ENCODE results near the gene NAB1.
"Not testable (repeated sequence)": the region's sequence is repeated elsewhere in the genome, so short reads cannot be mapped to it uniquely, and the experiment has no call there.

Gene NAB1

DNA sequence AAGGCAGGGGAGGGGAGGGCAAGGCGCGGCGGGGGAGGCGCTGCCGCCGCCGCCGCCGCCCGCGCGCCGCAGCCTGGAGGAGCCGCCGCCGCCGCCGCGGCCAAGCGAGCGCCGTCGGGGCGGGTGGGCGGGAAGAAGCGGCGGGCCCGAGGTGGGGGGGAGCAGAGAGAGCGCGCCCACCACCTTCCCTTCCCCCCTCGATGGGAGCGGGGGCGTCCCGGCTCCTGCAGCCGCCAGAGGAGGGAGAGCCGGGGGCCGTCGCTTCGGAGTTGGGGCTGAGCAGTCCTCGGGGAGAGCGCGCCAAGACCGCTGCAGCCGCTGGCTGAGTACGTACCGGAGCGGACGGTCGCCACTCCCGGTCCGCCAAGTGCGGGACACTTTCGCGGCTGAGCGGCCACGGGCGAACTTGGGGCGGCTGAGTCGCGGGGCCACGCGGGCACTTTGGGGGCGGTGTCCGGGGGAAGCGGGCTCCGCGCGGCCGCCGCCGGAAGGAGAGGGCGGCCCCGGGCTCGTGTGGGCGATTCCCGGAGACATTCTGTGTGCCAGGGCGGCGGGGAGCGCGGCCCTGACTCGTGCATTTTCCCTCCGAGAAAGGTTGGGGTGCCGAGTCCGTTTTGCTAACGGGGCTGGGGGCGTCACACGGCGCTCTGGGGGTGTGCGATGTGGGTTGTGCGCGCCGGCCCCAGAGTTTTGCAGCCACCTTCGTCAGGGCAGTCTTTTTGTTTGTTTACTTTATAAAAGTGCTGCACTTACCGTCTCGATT is at the start of gene NAB1:
Gene NAB1 (plus strand): TSS at position 49 of the 763 bp plus-strand sequence. CDS start 10,094 bp downstream, outside the sequence.
- DNase-seq (ENCODE audit: low spot score), result peak; percentile 46

DNA sequence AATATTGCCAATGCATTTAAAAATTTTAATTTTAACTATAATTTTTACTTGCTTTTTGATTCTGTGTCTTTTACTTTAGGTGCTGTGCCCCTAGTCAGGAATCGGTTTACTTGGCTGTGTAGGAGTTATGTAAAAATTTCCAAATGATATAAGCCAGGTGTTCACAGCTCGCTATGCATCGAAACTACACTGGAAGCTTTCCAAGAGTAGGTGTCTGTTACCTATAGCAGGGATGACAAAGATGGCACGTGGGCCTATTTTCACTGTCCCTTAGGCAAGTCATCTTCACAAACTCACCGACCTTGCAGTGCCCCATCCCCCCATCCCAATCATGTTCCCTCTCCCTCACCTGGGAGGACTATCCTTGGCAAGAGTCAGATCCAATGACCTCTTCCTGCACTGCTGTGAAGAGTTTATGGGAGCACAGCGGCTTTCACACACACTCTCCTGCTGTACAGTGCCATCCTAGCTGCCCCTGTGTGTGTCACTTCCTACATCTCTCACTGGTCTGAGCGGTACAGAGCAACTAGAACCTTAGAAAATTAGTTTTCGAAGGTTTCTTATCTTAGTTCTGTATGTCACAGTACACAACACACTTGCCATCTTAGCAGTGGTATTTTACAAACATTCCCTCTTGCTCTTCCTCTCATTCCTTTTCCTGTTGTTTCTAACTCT is 49.2 kb upstream of the NAB1 start:
- no peak for DNase-seq (ENCODE audit: low spot score)

DNA sequence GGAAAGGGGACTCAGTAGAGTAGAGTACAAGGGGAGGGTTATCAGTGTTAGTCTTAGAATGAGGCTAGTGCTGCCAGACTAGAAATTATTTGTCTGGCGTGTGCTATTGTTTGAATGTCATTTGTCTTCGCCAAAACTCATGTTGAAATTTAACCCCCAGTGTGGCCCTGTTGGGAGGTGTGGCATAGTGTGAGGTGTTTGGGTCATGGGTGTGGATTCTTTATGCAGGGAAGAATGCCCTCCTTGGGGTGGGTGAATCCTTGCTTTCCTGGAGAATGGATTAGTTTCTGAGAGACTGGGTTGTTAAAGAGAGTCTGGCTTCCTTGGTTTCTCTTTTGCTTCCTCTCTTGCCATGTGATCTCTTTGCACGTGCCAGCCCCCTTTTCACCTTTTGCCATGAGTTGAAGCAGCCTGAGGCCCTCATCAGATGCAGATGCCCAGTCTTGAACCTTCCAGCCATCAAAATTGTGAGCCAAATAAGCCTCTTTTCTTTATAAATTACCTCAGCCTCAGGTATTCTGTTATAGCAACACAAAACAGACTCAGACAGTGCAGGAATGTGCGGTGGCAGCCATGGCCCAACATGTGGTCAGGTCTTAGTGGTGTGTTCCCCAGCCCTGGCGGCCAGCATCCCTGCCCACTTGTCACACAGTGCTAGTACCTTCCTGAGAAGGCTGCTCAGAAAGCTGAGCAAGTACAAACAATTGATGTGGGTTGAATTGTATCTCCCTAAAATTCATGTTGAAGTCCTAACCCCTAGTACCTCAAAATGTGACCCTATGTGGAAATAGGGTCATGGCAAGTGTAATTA is 48.4 kb upstream of the NAB1 start:
- no peak for DNase-seq (ENCODE audit: low spot score)

GRCh38 chr2:190603374-190603773 is 45.5 kb upstream of the NAB1 start:
- no peak for DNase-seq (ENCODE audit: low spot score)

- DNase-seq (ENCODE audit: low spot score), result no peak
These were observed 41.8 kb upstream of the NAB1 start for GRCh38 chr2:190607014-190607597.

- no peak for DNase-seq (ENCODE audit: low spot score)
These were observed 41.1 kb upstream of the NAB1 start for GRCh38 chr2:190607657-190608357.

DNA sequence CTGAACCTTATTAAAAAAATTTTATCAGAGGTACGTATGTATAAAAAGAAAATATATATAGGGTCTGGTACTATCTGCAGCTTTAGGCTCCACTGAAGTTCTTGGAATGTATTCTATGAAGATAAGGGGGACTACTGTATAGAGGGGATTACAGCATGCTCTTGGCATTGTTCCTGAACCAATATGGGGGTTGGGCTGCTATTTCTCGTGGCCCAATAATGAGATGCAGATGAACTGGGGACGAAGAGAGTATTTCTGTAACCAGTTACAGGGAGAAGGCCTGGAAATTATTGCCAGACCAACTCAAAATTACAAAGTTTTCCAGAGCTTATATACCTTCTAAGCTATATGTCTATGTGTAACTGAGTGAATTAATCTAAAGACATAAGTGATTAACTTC is 40.0 kb upstream of the NAB1 start:
- DNase-seq (ENCODE audit: low spot score), result not testable (repeated sequence)

- not testable (repeated sequence) for DNase-seq (ENCODE audit: low spot score)
These were observed 39.5 kb upstream of the NAB1 start for GRCh38 chr2:190609397-190609796.

- DNase-seq (ENCODE audit: low spot score), result not testable (repeated sequence)
These were observed 38.4 kb upstream of the NAB1 start for GRCh38 chr2:190610528-190610927.

GRCh38 chr2:190615555-190616200 is 33.2 kb upstream of the NAB1 start:
- DNase-seq (ENCODE audit: low spot score), result no peak

- DNase-seq (ENCODE audit: low spot score), result no peak
These were observed 30.9 kb upstream of the NAB1 start for GRCh38 chr2:190618030-190618429.

GRCh38 chr2:190625691-190626090 is 23.2 kb upstream of the NAB1 start:
- DNase-seq (ENCODE audit: low spot score), result no peak

DNA sequence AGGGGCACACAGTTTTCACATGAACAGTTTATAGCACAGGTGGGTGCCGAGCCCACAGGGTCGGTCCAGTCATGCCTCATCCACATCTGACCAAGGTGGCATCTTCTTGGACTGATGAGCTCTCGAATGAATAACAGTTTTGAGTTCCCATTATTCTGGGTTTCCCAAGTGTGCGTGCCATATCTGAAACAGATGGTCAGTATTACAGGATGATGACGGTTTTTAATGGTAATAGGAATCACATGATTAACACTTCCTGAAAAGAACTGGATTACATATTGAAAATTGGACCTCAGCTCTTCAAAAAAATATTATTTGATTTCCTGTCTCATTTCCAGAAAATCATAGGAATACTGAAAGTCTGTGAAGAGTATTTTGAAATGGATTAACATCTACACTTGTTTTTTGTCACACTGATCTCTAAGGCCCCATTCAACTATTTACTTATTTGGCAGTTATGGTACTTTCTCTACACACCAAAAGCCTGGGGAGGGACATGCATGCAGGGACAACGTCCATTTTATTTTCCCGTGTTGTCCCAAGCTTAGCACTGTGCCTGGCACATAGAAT is 22.2 kb upstream of the NAB1 start:
- DNase-seq (ENCODE audit: low spot score), result no peak

DNA sequence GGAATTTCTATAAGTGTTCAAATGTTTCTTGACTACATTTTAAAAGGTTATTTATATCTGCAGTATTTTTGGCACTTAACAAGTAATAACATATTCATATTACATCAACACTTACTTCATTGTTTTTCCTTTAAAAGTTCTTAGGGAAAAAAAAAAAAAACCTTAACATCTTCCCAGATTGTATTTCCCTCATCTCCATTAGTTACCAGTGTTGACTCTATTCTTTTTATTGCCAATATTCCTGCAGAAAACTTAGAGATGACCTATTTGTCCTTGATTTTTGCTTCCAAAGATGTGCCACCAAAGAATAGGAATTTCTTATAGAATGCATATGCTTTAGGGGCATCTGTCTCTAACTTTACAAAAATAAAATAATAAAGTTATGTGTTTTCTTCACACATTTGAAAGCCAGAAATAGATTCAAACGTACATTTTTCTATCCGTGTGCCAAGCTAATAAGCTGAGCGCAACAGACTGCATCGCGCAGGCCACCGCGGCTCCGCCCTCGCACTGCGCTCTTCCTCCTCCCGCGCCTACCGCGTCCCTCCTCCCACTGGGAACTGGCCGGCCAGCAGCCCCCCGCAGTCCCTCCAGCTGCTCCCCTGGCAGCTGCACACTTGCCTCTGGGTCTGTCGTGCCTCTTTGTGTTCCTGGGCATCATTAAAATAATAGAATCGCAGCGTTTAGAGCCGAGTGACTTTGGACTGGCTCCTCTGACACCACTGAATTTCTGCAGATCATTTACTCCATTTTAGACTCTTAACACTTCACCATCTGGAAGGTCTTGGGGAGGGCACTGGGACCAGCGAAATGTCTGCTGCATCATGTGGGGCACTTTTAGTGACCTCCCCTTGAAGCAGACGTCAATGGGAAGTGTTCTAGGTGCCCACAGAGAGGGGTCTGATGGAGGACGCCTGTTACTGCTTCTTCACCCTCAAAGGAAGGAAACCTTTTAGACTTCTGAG is 21.2 kb upstream of the NAB1 start:
- DNase-seq (ENCODE audit: low spot score), result no peak

GRCh38 chr2:190628591-190629319 is 20.1 kb upstream of the NAB1 start:
- DNase-seq (ENCODE audit: low spot score), result no peak

DNA sequence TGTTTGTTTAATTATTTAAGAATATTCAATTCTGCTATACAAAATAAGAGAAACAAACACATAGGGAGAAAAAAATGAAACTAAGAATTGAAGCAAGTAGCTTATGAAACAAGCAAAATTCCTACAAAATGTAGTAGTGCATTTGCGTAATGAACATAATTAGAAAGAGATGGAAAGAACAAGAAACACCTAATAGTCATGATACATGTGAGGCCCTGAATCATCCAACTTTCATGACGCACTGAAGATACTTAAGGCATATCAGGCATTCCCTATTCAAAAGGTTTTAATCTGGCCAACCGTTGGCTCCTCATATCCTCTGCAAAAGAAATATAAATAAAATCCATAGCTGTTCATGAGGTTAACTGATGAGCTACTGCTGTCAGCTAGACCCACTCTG is 14.5 kb upstream of the NAB1 start:
- no peak for DNase-seq (ENCODE audit: low spot score)

DNA sequence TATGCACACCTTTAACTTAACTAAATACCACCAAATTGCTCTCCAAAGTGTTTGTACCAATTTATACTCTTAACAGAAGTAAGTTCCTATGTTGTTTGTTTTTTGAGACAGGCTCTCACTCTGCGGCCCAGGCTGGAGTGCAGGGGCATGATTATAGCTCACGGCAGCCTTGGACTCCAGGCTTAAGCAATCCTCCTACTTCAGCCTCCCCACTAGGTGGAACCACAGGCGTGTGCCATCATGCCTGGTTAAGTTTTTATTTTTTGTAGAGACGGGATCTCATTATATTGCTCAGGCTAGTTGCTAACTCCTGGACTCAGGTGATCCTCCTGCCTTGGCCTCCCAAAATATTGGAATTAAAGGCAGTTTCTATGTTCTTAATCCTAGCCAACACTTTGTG is 13.1 kb upstream of the NAB1 start:
- peak; percentile 29 for DNase-seq (ENCODE audit: low spot score)

GRCh38 chr2:190636361-190636760 is 12.5 kb upstream of the NAB1 start:
- no peak for DNase-seq (ENCODE audit: low spot score)

DNA sequence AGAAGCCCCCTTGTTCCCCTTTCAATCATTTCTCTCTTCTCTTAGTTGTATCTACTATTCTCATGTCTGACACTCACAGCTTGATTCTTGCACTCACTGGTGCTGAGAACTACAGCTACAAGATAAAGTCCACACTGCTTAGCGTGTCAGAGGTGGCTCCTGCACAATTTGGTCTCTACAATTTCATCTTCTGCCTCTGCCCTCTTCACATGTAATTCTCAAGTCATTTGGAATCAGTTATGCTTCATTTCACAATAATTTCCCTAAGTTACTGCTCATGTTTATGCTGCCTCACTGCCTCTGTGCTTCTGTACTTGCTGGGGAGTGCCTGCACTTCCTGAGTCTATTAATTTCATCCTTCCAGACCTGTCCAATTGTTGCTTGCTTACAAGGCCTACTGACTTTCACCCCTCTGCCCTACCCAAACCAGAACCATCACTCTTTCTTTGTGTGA is 11.6 kb upstream of the NAB1 start:
- no peak for DNase-seq (ENCODE audit: low spot score)

All from CD4-positive, alpha-beta T cell treated with Interleukin-2 at 100 ng/mL for 4 hours (primary cell).